ENCODE data around the gene CADPS2. TPM values are rescaled to one million over a fixed set of nuclear protein-coding genes. Genes with fewer than 3 reads are reported as not detected.

The CADPS2 gene
- total RNA-seq, 4 donors from 2014 or later, result 27.7 to 46.2 (median 32.6) TPM

DNA sequence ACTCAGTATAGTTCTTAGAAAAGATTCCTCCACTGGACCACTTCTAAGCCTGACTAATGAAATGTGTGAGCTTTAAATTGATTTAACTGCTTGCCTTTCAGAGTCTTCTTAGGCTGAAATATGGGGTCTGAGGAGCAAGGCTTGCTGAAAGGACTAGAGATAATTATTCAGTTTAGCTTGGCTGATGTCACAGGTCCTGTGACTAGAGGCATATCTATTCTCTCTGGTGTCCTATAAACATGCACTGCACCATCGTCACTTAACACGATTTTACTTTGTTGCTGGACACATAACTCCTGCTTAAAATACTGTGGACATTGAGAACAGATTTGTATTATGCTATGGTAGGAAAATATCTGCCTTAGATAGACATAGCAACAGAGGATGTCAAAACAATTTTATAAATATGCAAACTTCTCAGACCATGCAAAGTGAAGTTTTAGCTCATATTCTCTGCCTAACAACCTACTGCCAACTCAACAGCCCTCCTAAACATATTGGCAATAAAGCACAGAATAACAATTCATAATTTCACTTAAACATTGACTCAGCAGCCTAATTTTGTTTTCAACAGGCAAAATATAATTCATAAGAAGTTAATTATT, 267.6 kb downstream of the CADPS2 start:
- Histone ChIP-seq H3K36me3 (no peaks in the 10 kb centered on the region), H3K4me3 (replicated peaks in 1 of 3) (no peak overlapping the region), H3K9me3 (no peaks in the 10 kb centered on the region), H3K27ac (no peak overlapping the region), H3K4me1 (no peaks in the 10 kb centered on the region), H3K27me3 (no peaks in the 10 kb centered on the region)
- 60 to 91% methylated on average over 2 of the region's 2 CpGs for WGBS, 2 donors
- DNase-seq, result no peak
- TF ChIP-seq, protein P1, sequence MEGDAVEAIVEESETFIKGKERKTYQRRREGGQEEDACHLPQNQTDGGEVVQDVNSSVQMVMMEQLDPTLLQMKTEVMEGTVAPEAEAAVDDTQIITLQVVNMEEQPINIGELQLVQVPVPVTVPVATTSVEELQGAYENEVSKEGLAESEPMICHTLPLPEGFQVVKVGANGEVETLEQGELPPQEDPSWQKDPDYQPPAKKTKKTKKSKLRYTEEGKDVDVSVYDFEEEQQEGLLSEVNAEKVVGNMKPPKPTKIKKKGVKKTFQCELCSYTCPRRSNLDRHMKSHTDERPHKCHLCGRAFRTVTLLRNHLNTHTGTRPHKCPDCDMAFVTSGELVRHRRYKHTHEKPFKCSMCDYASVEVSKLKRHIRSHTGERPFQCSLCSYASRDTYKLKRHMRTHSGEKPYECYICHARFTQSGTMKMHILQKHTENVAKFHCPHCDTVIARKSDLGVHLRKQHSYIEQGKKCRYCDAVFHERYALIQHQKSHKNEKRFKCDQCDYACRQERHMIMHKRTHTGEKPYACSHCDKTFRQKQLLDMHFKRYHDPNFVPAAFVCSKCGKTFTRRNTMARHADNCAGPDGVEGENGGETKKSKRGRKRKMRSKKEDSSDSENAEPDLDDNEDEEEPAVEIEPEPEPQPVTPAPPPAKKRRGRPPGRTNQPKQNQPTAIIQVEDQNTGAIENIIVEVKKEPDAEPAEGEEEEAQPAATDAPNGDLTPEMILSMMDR (IDR thresholded peaks at IDR 0.05), result no peak
- no peak for TF ChIP-seq POLR2A (IDR thresholded peaks at IDR 0.05)
- intact Hi-C loops (cut with DNase I), result no loop called here

DNA sequence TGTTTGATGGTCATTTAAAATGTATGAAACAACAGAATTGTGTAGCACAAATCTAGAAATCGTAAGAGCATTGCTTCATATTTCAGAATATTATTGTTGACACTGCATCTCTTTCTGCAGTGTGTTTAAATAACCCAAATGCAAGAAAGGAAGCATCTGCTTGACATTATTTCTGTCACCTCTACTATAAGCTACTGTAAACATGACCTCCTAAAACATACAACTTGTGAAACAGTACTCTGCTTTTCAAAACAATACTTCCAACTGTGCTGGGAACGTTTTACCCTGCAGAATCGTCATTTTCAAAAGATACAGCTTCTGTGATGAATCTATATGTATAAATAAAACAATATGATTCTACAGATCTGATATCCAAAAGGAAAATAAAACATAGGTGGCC, 269.3 kb downstream of the CADPS2 start:
- H3K27ac ChIP-seq, result no peak overlapping the region

DNA sequence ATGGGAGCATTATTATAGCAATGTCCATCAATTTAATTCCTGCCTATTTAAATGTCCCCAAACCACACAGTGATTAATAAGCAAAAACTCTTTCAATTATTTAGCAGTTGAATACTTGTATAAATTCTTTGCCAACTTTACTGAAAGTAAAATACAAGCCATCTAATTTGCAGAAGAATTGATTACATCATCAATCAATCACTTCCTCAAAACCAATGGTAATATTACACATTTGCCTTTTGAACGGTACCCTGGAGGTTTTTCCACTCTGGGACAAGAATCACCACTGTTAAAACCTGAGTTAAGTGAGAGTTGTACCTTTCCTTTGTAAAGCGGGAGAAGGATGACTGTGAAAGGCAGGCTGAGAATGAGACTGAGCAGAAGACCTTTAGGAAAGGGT, 280.3 kb downstream of the CADPS2 start:
- no peak for DNase-seq
- intact Hi-C loops (cut with DNase I), result no loop called here
- WGBS, 2 donors, result 93 to 95% methylated on average over 2 of the region's 2 CpGs
- no peaks in the 10 kb centered on the region for H3K27me3 ChIP-seq
- no peak overlapping the region for H3K27ac ChIP-seq
- H3K4me1 ChIP-seq, result no peaks in the 10 kb centered on the region
- H3K9me3 ChIP-seq, result no peaks in the 10 kb centered on the region
- no peak for TF ChIP-seq POLR2A (IDR thresholded peaks at IDR 0.05)
- TF ChIP-seq, protein P1 (IDR thresholded peaks at IDR 0.05), result no peak
- no peak overlapping the region for H3K4me3 ChIP-seq (replicated peaks in 1 of 3)
- H3K36me3 ChIP-seq, result no peaks in the 10 kb centered on the region

More for the DNA sequence above, 269.3 kb downstream of the CADPS2 start:
- no peaks in the 10 kb centered on the region for H3K4me1 ChIP-seq
- no peaks in the 10 kb centered on the region for H3K27me3 ChIP-seq
- TF ChIP-seq POLR2A (IDR thresholded peaks at IDR 0.05), result no peak
- TF ChIP-seq, protein P1 (IDR thresholded peaks at IDR 0.05), result no peak
- no peaks in the 10 kb centered on the region for H3K9me3 ChIP-seq
- no peak overlapping the region for H3K4me3 ChIP-seq (replicated peaks in 1 of 3)
- H3K36me3 ChIP-seq, result no peaks in the 10 kb centered on the region
- no peak for DNase-seq
- intact Hi-C loops (cut with DNase I), result no loop called here
- 48 to 50% methylated on average over 3 of the region's 3 CpGs for WGBS, 2 donors

DNA sequence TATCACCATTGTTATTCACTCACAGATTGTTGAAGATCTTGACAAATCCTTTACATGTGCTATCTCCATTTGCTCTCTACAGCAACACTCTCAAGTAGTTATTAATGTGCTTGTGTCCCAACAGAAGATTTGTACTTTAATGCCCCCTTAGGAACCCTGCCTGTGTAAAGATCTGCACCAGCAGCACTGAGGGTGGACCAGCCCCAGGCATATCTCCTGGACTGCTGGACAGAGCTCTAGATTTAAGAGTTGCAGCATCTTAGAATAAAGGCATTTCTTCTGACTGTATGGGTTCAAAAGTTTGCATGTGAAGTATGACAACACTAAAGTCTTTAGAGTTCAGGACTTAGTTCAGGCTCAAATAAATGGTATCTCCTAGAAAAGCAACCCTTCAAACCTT, 282.0 kb downstream of the CADPS2 start:
- Histone ChIP-seq H3K4me1 (no peaks in the 10 kb centered on the region), H3K27ac (no peak overlapping the region), H3K4me3 (replicated peaks in 1 of 3) (no peak overlapping the region), H3K9me3 (no peaks in the 10 kb centered on the region), H3K36me3 (no peaks in the 10 kb centered on the region), H3K27me3 (no peaks in the 10 kb centered on the region)
- DNase-seq, result no peak
- intact Hi-C loops (cut with DNase I), result no loop called here
- TF ChIP-seq, protein P1 (IDR thresholded peaks at IDR 0.05), result no peak
- TF ChIP-seq POLR2A (IDR thresholded peaks at IDR 0.05), result no peak

DNA sequence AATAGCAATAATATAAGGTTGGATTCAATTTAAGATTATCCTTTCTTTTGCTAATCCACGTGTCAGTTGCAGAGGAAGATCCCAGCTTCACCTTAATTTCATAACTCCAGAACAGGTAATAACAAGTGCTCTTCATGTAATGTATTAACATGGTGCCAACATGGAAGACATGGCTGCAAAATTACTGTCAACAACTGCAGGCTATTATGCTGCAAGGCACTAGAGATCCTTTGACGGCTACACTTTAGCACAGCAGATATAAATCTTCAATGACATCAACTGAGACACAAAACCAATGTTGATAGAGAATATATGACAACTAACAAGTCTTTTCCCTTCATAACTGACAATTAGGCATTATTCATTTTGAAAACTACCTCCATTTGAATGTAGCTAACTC, 283.5 kb downstream of the CADPS2 start:
- no peak for DNase-seq
- intact Hi-C loops (cut with DNase I), result no loop called here
- H3K4me1 ChIP-seq, result no peaks in the 10 kb centered on the region
- no peak overlapping the region for H3K4me3 ChIP-seq (replicated peaks in 1 of 3)
- H3K27ac ChIP-seq, result no peak overlapping the region
- H3K27me3 ChIP-seq, result no peaks in the 10 kb centered on the region
- 44 to 85% methylated on average over 2 of the region's 2 CpGs for WGBS, 2 donors
- no peaks in the 10 kb centered on the region for H3K36me3 ChIP-seq
- no peaks in the 10 kb centered on the region for H3K9me3 ChIP-seq
- no peak for TF ChIP-seq POLR2A (IDR thresholded peaks at IDR 0.05)
- TF ChIP-seq, protein P1 (IDR thresholded peaks at IDR 0.05), result no peak
